GM12878 (cell line): ENCODE data around the gene ZNF543. TPM values are rescaled to one million over a fixed set of nuclear protein-coding genes. Genes with fewer than 3 reads are reported as not detected.

Experiments used
- CREM ChIP-seq: IDR thresholded peaks from 2 replicates; pipeline ENCODE4 v1.6.1; 2014; ENCODE audit warnings: antibody characterized with exemption, low read depth
- HDAC6 ChIP-seq: fragments of 200-600 bp; sonication (generic); IDR thresholded peaks from one replicate; pipeline ENCODE4 v1.8.0; 2017; ENCODE audit warnings: antibody characterized with exemption; ENCODE audit not compliant: unreplicated experiment
- JUNB ChIP-seq: IDR thresholded peaks from 2 replicates; pipeline ENCODE4 v1.6.1; 2016; ENCODE audit warnings: antibody characterized with exemption, mild to moderate bottlenecking
- KAT2A ChIP-seq: conservative IDR thresholded peaks from 2 replicates; pipeline ENCODE4 v1.6.1; 2011; ENCODE audit warnings: low read depth, low read length; ENCODE audit not compliant: control insufficient read depth
- MTA2 ChIP-seq: fragments of 450-650 bp; IDR thresholded peaks from 2 replicates; pipeline ENCODE4 v1.6.1; 2016; ENCODE audit warnings: low read depth, mild to moderate bottlenecking, moderate library complexity
- NR2C2 ChIP-seq: IDR thresholded peaks from 2 replicates; pipeline ENCODE4 v1.6.1; 2011; ENCODE audit warnings: borderline replicate concordance, low read depth; ENCODE audit not compliant: control insufficient read depth, insufficient read length
- PML ChIP-seq: IDR thresholded peaks from 2 replicates; pipeline ENCODE4 v1.6.1; 2012; ENCODE audit warnings: low read length, inconsistent platforms
- POU2F2 ChIP-seq: IDR thresholded peaks from 3 replicates; pipeline ENCODE4 v1.6.1; 2011; ENCODE audit warnings: low read depth, mild to moderate bottlenecking, low read length, borderline replicate concordance
- RB1 ChIP-seq: fragments of 450-650 bp; formaldehyde crosslinking; IDR thresholded peaks from 2 replicates; pipeline ENCODE4 v1.6.1; 2017; ENCODE audit warnings: mild to moderate bottlenecking, borderline replicate concordance
- SIX5 ChIP-seq: IDR thresholded peaks from 2 replicates; pipeline ENCODE4 v1.6.1; 2011; ENCODE audit warnings: mild to moderate bottlenecking, low read depth, low read length, moderate library complexity; ENCODE audit not compliant: severe bottlenecking
- SREBF1 ChIP-seq: IDR thresholded peaks from 2 replicates; pipeline ENCODE4 v1.6.1; 2012; ENCODE audit warnings: mild to moderate bottlenecking, low read length
- TCF3 ChIP-seq: IDR thresholded peaks from 2 replicates; pipeline ENCODE4 v1.6.1; 2012; ENCODE audit warnings: low read depth, mild to moderate bottlenecking, low read length, borderline replicate concordance; ENCODE audit not compliant: insufficient read depth
- WRNIP1 ChIP-seq: IDR thresholded peaks from 2 replicates; pipeline ENCODE4 v1.6.1; 2011; ENCODE audit warnings: low read depth, low read length, improper control_type of control experiment, borderline replicate concordance
- YBX1 ChIP-seq: fragments of 450-650 bp; IDR thresholded peaks from 2 replicates; pipeline ENCODE4 v1.6.1; 2016; ENCODE audit warnings: antibody characterized with exemption
- ZBED1 ChIP-seq: IDR thresholded peaks from 2 replicates; pipeline ENCODE4 v1.6.1; 2016; ENCODE audit warnings: borderline replicate concordance
- ZNF24 ChIP-seq: fragments of 450-650 bp; IDR thresholded peaks from 2 replicates; pipeline ENCODE4 v1.6.1; 2017; ENCODE audit warnings: antibody characterized with exemption, mild to moderate bottlenecking
- polyA plus RNA-seq, 11 experiments: library from polyadenylated mRNA; depleted of rRNA in 4 of 11; unstranded in 6 of 11; stranded (reverse) in 5 of 11; fragments of >200 nt; fragmentation: Nextera tagmentation in 4 of 11; fragmentation: Illumina TruSeq in 1 of 11; extraction: Ambion mirVana in 4 of 11; extraction: Trizol in 1 of 11; gene quantifications; 1 replicate in 1 of 11; 2 replicates in 10 of 11; pipeline versions ENCODE4 v1.2.1 to v1.2.3, GENCODE V29; 2011 to 2016; ENCODE audit warnings: inconsistent platforms in 2 of 11, missing spikeins in 2 of 11, low read depth in 1 of 11
- total RNA-seq, 4 experiments: library from RNA; depleted of rRNA in 3 of 4; stranded (reverse); fragments of >200 nt in 3 of 4; fragmentation: Illumina TruSeq in 1 of 4; extraction: Trizol in 1 of 4; gene quantifications; 2 replicates each; pipeline versions ENCODE4 v1.2.1 to v1.2.3, GENCODE V29; 2013 to 2021
- TF ChIP-seq, protein P1 (sequence below): IDR thresholded peaks from 2 replicates; pipeline ENCODE4 v1.6.1; 2012; ENCODE audit warnings: improper control_type of control experiment, low read depth, low read length; ENCODE audit not compliant: insufficient replicate concordance
- TF ChIP-seq, protein P2 (sequence below): IDR thresholded peaks from 2 replicates; pipeline ENCODE4 v1.6.1; 2011; ENCODE audit warnings: low read depth, low read length, improper control_type of control experiment, borderline replicate concordance
- TF ChIP-seq, protein P3 (sequence below): fragments of 450-650 bp; IDR thresholded peaks from 2 replicates; pipeline ENCODE4 v1.6.1; 2017; ENCODE audit warnings: mild to moderate bottlenecking

ZNF543 gene
- total and polyA plus RNA-seq, 10 of the 15 experiments (the other 5 are each of a cell fraction or from before 2014, with no cell fraction given), result 0.53 to 9.0 (median 3.5) TPM

- TF ChIP-seq, protein P1, sequence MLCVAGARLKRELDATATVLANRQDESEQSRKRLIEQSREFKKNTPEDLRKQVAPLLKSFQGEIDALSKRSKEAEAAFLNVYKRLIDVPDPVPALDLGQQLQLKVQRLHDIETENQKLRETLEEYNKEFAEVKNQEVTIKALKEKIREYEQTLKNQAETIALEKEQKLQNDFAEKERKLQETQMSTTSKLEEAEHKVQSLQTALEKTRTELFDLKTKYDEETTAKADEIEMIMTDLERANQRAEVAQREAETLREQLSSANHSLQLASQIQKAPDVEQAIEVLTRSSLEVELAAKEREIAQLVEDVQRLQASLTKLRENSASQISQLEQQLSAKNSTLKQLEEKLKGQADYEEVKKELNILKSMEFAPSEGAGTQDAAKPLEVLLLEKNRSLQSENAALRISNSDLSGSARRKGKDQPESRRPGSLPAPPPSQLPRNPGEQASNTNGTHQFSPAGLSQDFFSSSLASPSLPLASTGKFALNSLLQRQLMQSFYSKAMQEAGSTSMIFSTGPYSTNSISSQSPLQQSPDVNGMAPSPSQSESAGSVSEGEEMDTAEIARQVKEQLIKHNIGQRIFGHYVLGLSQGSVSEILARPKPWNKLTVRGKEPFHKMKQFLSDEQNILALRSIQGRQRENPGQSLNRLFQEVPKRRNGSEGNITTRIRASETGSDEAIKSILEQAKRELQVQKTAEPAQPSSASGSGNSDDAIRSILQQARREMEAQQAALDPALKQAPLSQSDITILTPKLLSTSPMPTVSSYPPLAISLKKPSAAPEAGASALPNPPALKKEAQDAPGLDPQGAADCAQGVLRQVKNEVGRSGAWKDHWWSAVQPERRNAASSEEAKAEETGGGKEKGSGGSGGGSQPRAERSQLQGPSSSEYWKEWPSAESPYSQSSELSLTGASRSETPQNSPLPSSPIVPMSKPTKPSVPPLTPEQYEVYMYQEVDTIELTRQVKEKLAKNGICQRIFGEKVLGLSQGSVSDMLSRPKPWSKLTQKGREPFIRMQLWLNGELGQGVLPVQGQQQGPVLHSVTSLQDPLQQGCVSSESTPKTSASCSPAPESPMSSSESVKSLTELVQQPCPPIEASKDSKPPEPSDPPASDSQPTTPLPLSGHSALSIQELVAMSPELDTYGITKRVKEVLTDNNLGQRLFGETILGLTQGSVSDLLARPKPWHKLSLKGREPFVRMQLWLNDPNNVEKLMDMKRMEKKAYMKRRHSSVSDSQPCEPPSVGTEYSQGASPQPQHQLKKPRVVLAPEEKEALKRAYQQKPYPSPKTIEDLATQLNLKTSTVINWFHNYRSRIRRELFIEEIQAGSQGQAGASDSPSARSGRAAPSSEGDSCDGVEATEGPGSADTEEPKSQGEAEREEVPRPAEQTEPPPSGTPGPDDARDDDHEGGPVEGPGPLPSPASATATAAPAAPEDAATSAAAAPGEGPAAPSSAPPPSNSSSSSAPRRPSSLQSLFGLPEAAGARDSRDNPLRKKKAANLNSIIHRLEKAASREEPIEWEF, result no peak
- 0 out of 2 replicates have a peak, but pooled peaks have one; percentile 11 for TF ChIP-seq TCF3
- no peak for TF ChIP-seq NR2C2
- TF ChIP-seq ZBED1, result no peak
- no peak for TF ChIP-seq MTA2
- TF ChIP-seq CREM, result peak; percentile 97
- TF ChIP-seq RB1, result peak; percentile 45; the same call in 1 of the 2 replicates
- peak; percentile 36; the same call in 1 of the 2 replicates for TF ChIP-seq SREBF1
- no peak for TF ChIP-seq HDAC6
- peak; percentile 87 for TF ChIP-seq PML
- TF ChIP-seq POU2F2, result peak; percentile 60; the same call in 2 of the 3 replicates
- no peak for TF ChIP-seq SIX5
- TF ChIP-seq, protein P2, sequence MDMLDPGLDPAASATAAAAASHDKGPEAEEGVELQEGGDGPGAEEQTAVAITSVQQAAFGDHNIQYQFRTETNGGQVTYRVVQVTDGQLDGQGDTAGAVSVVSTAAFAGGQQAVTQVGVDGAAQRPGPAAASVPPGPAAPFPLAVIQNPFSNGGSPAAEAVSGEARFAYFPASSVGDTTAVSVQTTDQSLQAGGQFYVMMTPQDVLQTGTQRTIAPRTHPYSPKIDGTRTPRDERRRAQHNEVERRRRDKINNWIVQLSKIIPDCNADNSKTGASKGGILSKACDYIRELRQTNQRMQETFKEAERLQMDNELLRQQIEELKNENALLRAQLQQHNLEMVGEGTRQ, result no peak
- no peak for TF ChIP-seq KAT2A
- no peak for TF ChIP-seq JUNB
- TF ChIP-seq YBX1, result no peak
- TF ChIP-seq ZNF24, result no peak
- no peak for TF ChIP-seq WRNIP1
- TF ChIP-seq, protein P3, sequence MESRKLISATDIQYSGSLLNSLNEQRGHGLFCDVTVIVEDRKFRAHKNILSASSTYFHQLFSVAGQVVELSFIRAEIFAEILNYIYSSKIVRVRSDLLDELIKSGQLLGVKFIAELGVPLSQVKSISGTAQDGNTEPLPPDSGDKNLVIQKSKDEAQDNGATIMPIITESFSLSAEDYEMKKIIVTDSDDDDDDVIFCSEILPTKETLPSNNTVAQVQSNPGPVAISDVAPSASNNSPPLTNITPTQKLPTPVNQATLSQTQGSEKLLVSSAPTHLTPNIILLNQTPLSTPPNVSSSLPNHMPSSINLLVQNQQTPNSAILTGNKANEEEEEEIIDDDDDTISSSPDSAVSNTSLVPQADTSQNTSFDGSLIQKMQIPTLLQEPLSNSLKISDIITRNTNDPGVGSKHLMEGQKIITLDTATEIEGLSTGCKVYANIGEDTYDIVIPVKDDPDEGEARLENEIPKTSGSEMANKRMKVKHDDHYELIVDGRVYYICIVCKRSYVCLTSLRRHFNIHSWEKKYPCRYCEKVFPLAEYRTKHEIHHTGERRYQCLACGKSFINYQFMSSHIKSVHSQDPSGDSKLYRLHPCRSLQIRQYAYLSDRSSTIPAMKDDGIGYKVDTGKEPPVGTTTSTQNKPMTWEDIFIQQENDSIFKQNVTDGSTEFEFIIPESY, result no peak
Observed at GRCh38 chr19:57320180-57321084, at the start of gene ZNF543 (continued).
